K562 (cell line): ENCODE data around the gene CHM. TPM values are rescaled to one million over a fixed set of nuclear protein-coding genes. Genes with fewer than 3 reads are reported as not detected.

Source experiments
- ATAC-seq: fragments of 200-7000 bp; cut with Tn5 transposase; 3 replicates; pipeline ENCODE4 v1.9.1; 2020; ENCODE audit warnings: moderate library complexity
- BruUV-seq: library from RNA; stranded (reverse); fragments of 400-500 nt; replicated peaks from 2 replicates; lab custom pipeline; 2021; lab: Mats Ljungman, UMichigan
- CTCF ChIA-PET: fragments of 300-600 bp; formaldehyde crosslinking; extraction: SDS; loops from one replicate; lab custom pipeline; 2021; ENCODE audit warnings: low intra/inter-chr PET ratio; lab: Yijun Ruan, JAX
- POLR2A ChIA-PET: fragments of 300-600, 350-650 bp; sonication (Branson Sonifier 250); formaldehyde crosslinking; extraction: SDS; loops from one replicate; lab custom pipeline; 2021; ENCODE audit warnings: antibody characterized with exemption, inconsistent platforms; lab: Yijun Ruan, JAX
- DNase-seq, 4 experiments: peaks; one replicate each; pipeline versions ENCODE4 v3.0.0 to v3.0.0-alpha.2; 2011 to 2018; ENCODE audit warnings: low spot score in 3 of 4, mixed read lengths in 3 of 4; ENCODE audit errors: extremely low read depth in 1 of 4
- FAIRE-seq: peaks from 2 replicates; lab custom pipeline; 2011; peaks lifted over from hg19 to GRCh38; lab: Jason Lieb, UNC
- H2AFZ ChIP-seq: 2 replicates; pipeline ENCODE4 v1.6.0; 2011; ENCODE audit warnings: low read depth, low read length, control low read depth, inconsistent platforms
- H3K27ac ChIP-seq: fragments of 200-600 bp; 3 replicates; pipeline ENCODE4 v1.8.0; 2011; ENCODE audit warnings: low read depth, mild to moderate bottlenecking, control low read depth, inconsistent platforms, low read length, moderate library complexity, mixed read lengths; ENCODE audit errors: extremely low read depth
- H3K27me3 ChIP-seq, 2 experiments: fragments of 300-600 bp in 1 of 2; 2 replicates in 1 of 2; 3 replicates in 1 of 2; pipeline versions ENCODE4 v1.6.0 to v1.8.0; 2011; ENCODE audit warnings: inconsistent platforms in 2 of 2, low read length in 2 of 2, mild to moderate bottlenecking in 1 of 2, mixed read lengths in 1 of 2, moderate library complexity in 1 of 2; ENCODE audit not compliant: control insufficient read depth in 2 of 2, insufficient read depth in 2 of 2
- H3K36me3 ChIP-seq: fragments of 300-600 bp; 3 replicates; pipeline ENCODE4 v1.8.0; 2011; ENCODE audit warnings: mild to moderate bottlenecking, low read length, inconsistent platforms; ENCODE audit not compliant: control insufficient read depth, insufficient read depth
- H3K4me1 ChIP-seq, 2 experiments: fragments of 200-600 bp in 1 of 2; replicated peaks in 1 of 2; 2 replicates in 1 of 2; 3 replicates in 1 of 2; pipeline versions ENCODE4 v1.5.1 to v1.8.0; 2011; ENCODE audit warnings: inconsistent platforms in 2 of 2, low read length in 2 of 2, mild to moderate bottlenecking in 1 of 2, mixed read lengths in 1 of 2, moderate library complexity in 1 of 2; ENCODE audit not compliant: control insufficient read depth in 2 of 2, insufficient read depth in 2 of 2
- H3K4me2 ChIP-seq: 2 replicates; pipeline ENCODE4 v1.6.1; 2011; ENCODE audit warnings: low read length, control low read depth, inconsistent platforms, mixed read lengths; ENCODE audit not compliant: insufficient read depth
- H3K4me3 ChIP-seq: fragments of 200-600 bp; sonication (generic), shearing (Covaris generic); 2 replicates; pipeline ENCODE4 v1.5.1; 2016; ENCODE audit warnings: control low read depth, inconsistent platforms
- H3K79me2 ChIP-seq: fragments of 200-600 bp; 3 replicates; pipeline ENCODE4 v1.8.0; 2011; ENCODE audit warnings: low read length, inconsistent platforms; ENCODE audit not compliant: control insufficient read depth, insufficient read depth
- H3K9ac ChIP-seq, 2 experiments: 2 replicates each; pipeline versions ENCODE4 v1.6.0 to v1.6.1; 2011; ENCODE audit warnings: low read depth in 2 of 2, low read length in 2 of 2, control low read depth in 1 of 2, inconsistent platforms in 1 of 2, mild to moderate bottlenecking in 1 of 2, mixed read lengths in 1 of 2; ENCODE audit not compliant: insufficient read depth in 1 of 2
- H3K9me1 ChIP-seq: one replicate; pipeline ENCODE4 v1.6.0; 2011; ENCODE audit warnings: inconsistent platforms, mild to moderate bottlenecking, low read length, moderate library complexity; ENCODE audit not compliant: control insufficient read depth, insufficient read depth
- H3K9me3 ChIP-seq: replicated peaks from 2 replicates; pipeline ENCODE4 v1.5.1; 2011; ENCODE audit warnings: low read depth, low read length, inconsistent platforms; ENCODE audit not compliant: control insufficient read depth, insufficient read depth
- H4K20me1 ChIP-seq: replicated peaks from 2 replicates; pipeline ENCODE4 v1.6.1; 2011; ENCODE audit warnings: low read length, inconsistent platforms, mixed read lengths; ENCODE audit not compliant: control insufficient read depth, insufficient read depth
- DNMT1 ChIP-seq: fragments of 450-650 bp; IDR thresholded peaks from 2 replicates; pipeline ENCODE4 v1.6.1; 2016; ENCODE audit warnings: antibody characterized with exemption, mild to moderate bottlenecking
- GABPB2 ChIP-seq: fragments of 250-450 bp; sonication (Bioruptor Pico); conservative IDR thresholded peaks from 2 replicates; pipeline ENCODE4 v1.5.1; 2021; ENCODE audit warnings: mild to moderate bottlenecking
- ID3 ChIP-seq, 2 experiments: fragments of 250-450 bp in 1 of 2; fragments of 450-650 bp in 1 of 2; sonication (Bioruptor Pico) in 1 of 2; IDR thresholded peaks; 2 replicates each; pipeline versions ENCODE4 v1.6.1 to v1.8.0; 2016 to 2021; ENCODE audit warnings: mild to moderate bottlenecking in 2 of 2, moderate library complexity in 2 of 2, missing compliant biosample characterization in 1 of 2, missing genetic modification characterization in 1 of 2
- MBD1 ChIP-seq: fragments of 250-450 bp; sonication (Bioruptor Pico); IDR thresholded peaks from 2 replicates; pipeline ENCODE4 v1.8.0; 2022; ENCODE audit warnings: inconsistent platforms
- OTX1 ChIP-seq: fragments of 450-650 bp; formaldehyde crosslinking; IDR thresholded peaks from 2 replicates; pipeline ENCODE4 v1.4.0; 2022; ENCODE audit warnings: mild to moderate bottlenecking
- RNF219 ChIP-seq: fragments of 250-450 bp; sonication (Bioruptor Pico); IDR thresholded peaks from 2 replicates; pipeline ENCODE4 v1.5.0; 2022; ENCODE audit warnings: mild to moderate bottlenecking
- ZBTB33 ChIP-seq: sonication (generic); formaldehyde crosslinking; IDR thresholded peaks from 2 replicates; pipeline ENCODE4 v1.8.1; 2023; ENCODE audit warnings: mild to moderate bottlenecking, missing genetic modification reagents
- WGBS: fragments of 100-300 bp; shearing (Covaris generic); methylation state at CpG from one replicate; pipeline ENCODE4 v1.1.6; 2016; ENCODE audit warnings: low coverage, mixed read lengths; ENCODE audit not compliant: insufficient coverage; ENCODE audit errors: missing lambda C conversion rate; 5-methylcytosine and 5-hydroxymethylcytosine counted together
- in situ Hi-C: fragments of 300-500 bp; cut with MboI; formaldehyde crosslinking; loops from 4 replicates; pipeline ENCODE4 v1.15.0; 2018; ENCODE audit warnings: inconsistent platforms, mixed read lengths
- intact Hi-C: fragments of 100-400 bp; cut with micrococcal nuclease; formaldehyde crosslinking; loops from 2 replicates; pipeline ENCODE4 v1.14.2; 2022
- polyA plus RNA-seq, 8 experiments: library from polyadenylated mRNA; depleted of rRNA in 4 of 8; stranded (reverse) in 5 of 8; unstranded in 3 of 8; fragments of >200 nt; fragmentation: Nextera tagmentation in 2 of 8; fragmentation: Illumina TruSeq in 1 of 8; extraction: Ambion mirVana in 2 of 8; extraction: Trizol in 1 of 8; gene quantifications; 2 replicates each; pipeline versions ENCODE4 v1.2.1 to v1.2.3, GENCODE V29; 2011 to 2014; ENCODE audit warnings: inconsistent platforms in 1 of 8, missing spikeins in 1 of 8
- total RNA-seq, 7 experiments: library from RNA; depleted of rRNA in 6 of 7; stranded (reverse); fragments of >200 nt in 6 of 7; fragmentation: Illumina TruSeq in 2 of 7; extraction: Trizol in 2 of 7; gene quantifications; 2 replicates each; pipeline versions ENCODE4 v1.2.1 to v1.2.3, GENCODE V29; 2011 to 2021; ENCODE audit warnings: low replicate concordance in 1 of 7
- TF ChIP-seq, protein P1 (sequence below): fragments of 450-650 bp; IDR thresholded peaks from 2 replicates; pipeline ENCODE4 v1.6.1; 2017; ENCODE audit warnings: antibody characterized with exemption, mild to moderate bottlenecking

Gene CHM
- total and polyA plus RNA-seq, 9 of the 15 experiments (the other 6 are each of a cell fraction or from before 2014, with no cell fraction given) = 2.2 to 9.0 (median 4.6) TPM

DNA sequence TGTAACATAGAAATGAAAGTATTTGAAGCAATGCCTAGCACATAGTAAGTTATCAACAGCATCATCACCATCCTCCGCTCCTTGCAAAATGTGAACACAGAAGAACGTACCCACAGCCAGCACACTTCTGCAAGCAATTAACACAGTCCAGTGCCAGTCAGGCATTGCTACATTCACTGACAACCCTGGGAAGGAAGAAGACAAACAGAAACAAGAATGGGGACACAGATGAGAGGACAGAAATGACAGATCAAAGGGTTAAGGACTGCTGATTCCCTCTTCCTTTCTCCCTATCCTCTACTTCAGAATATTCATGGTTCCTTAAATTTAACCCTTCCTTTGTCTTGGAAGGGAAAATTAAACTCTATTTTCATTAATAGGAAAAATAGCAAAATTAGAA, 53.1 kb downstream of the CHM start (continued):
- TF ChIP-seq ZBTB33 (no peak), ID3 (CRISPR knock-in tag; IDR thresholded peaks at IDR 0.05) (no peak), ID3 (tag; IDR thresholded peaks at IDR 0.05) (no peak)

DNA sequence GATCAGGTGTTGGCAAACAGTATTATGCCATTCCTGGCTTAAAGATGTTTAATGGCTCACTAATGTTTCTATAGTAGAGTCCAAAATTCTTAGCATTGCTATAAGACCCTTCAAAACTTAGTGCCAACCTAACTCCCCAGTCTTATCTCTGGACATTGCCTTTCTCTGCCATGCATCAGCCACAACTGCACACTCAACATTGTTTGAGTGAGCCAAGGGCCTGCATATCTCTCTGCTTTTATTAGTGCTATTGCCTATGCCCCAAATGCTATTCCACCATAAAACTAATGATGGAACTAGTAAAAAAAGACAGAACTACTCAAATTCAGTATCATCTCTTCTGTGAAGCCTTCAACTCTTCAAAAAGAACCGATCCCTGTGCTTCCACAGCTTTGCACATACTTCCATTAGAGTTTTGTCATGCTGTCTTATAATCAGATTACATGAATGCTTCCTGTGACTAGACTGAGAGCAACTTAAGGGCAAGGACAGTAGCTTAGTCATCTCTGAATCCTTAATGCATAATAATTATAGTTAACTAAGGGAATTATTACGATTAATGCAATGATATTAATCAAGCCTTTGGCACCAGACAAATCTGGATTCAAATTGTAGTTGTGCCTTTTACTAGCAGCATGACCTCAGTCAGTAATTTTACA, 53.7 kb downstream of the CHM start:
- no peak overlapping the region for H3K4me2 ChIP-seq
- POLR2A ChIA-PET = no interaction called here
- H3K9ac ChIP-seq = no peak overlapping the region
- no peak overlapping the region for H2AFZ ChIP-seq
- H3K79me2 ChIP-seq = no peaks in the 10 kb centered on the region
- 0% methylated on average over 2 of the region's 2 CpGs for WGBS
- FAIRE-seq (no peak), DNase-seq (no peak), ATAC-seq (no peak)
- H3K4me3 ChIP-seq = no peak overlapping the region
- intact Hi-C loops = no loop called here
- H3K4me1 ChIP-seq = no peaks in the 10 kb centered on the region; a peak in 1 of 5 replicates
- no peaks in the 10 kb centered on the region for H3K9me1 ChIP-seq
- H3K27ac ChIP-seq = no peak overlapping the region
- CTCF ChIA-PET = no interaction called here
- BruUV-seq = no TSS peak
- in situ Hi-C loops = no loop called here
- H3K9me3 ChIP-seq = no peaks in the 10 kb centered on the region
- H4K20me1 ChIP-seq = no peaks in the 10 kb centered on the region
- H3K27me3 ChIP-seq = no peaks in the 10 kb centered on the region
- H3K36me3 ChIP-seq = no peaks in the 10 kb centered on the region
- TF ChIP-seq, protein P1, sequence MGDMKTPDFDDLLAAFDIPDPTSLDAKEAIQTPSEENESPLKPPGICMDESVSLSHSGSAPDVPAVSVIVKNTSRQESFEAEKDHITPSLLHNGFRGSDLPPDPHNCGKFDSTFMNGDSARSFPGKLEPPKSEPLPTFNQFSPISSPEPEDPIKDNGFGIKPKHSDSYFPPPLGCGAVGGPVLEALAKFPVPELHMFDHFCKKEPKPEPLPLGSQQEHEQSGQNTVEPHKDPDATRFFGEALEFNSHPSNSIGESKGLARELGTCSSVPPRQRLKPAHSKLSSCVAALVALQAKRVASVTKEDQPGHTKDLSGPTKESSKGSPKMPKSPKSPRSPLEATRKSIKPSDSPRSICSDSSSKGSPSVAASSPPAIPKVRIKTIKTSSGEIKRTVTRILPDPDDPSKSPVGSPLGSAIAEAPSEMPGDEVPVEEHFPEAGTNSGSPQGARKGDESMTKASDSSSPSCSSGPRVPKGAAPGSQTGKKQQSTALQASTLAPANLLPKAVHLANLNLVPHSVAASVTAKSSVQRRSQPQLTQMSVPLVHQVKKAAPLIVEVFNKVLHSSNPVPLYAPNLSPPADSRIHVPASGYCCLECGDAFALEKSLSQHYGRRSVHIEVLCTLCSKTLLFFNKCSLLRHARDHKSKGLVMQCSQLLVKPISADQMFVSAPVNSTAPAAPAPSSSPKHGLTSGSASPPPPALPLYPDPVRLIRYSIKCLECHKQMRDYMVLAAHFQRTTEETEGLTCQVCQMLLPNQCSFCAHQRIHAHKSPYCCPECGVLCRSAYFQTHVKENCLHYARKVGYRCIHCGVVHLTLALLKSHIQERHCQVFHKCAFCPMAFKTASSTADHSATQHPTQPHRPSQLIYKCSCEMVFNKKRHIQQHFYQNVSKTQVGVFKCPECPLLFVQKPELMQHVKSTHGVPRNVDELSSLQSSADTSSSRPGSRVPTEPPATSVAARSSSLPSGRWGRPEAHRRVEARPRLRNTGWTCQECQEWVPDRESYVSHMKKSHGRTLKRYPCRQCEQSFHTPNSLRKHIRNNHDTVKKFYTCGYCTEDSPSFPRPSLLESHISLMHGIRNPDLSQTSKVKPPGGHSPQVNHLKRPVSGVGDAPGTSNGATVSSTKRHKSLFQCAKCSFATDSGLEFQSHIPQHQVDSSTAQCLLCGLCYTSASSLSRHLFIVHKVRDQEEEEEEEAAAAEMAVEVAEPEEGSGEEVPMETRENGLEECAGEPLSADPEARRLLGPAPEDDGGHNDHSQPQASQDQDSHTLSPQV = no peak
- TF ChIP-seq DNMT1 (no peak), OTX1 (CRISPR knock-in tag) (no peak), RNF219 (CRISPR knock-in tag) (no peak), GABPB2 (CRISPR knock-in tag) (no peak), MBD1 (CRISPR knock-in tag) (no peak)
